ENCODE results near the gene AQP12B. TPM values are rescaled to one million over a fixed set of nuclear protein-coding genes. Genes with fewer than 3 reads are reported as not detected.
"Not testable (repeated sequence)": the region's sequence is repeated elsewhere in the genome, so short reads cannot be mapped to it uniquely, and the experiment has no call there.

The AQP12B gene
- total RNA-seq, 2 experiments from 2014 or later = not detected

GRCh38 chr2:240691631-240692420 is 9.1 kb upstream of the AQP12B start, which contains the start of gene AQP12A:
AQP12A (plus strand) TSS chr2:240691866; CDS start chr2:240691914, 48 bp downstream.
- H3K9me3 Mint-ChIP-seq, POLR2A ChIA-PET, H3K4me3 Mint-ChIP-seq: not testable (repeated sequence)

GRCh38 chr2:240691075-240691427 is 8.4 kb upstream of the AQP12B start:
- H3K4me1 Mint-ChIP-seq (ENCODE audit: low read depth); H3K9me3 Mint-ChIP-seq; DNase-seq; H3K4me3 Mint-ChIP-seq; H3K27ac Mint-ChIP-seq; POLR2A ChIA-PET; H3K27me3 Mint-ChIP-seq; intact Hi-C loops (cut with micrococcal nuclease); CTCF ChIA-PET; H3K36me3 Mint-ChIP-seq: not testable (repeated sequence)

More at GRCh38 chr2:240691631-240692420, 9.1 kb upstream of the AQP12B start, which contains the start of gene AQP12A:
- H3K27ac Mint-ChIP-seq; DNase-seq; H3K27me3 Mint-ChIP-seq; H3K36me3 Mint-ChIP-seq; CTCF ChIA-PET; intact Hi-C loops (cut with micrococcal nuclease); H3K4me1 Mint-ChIP-seq (ENCODE audit: low read depth): not testable (repeated sequence)

DNA sequence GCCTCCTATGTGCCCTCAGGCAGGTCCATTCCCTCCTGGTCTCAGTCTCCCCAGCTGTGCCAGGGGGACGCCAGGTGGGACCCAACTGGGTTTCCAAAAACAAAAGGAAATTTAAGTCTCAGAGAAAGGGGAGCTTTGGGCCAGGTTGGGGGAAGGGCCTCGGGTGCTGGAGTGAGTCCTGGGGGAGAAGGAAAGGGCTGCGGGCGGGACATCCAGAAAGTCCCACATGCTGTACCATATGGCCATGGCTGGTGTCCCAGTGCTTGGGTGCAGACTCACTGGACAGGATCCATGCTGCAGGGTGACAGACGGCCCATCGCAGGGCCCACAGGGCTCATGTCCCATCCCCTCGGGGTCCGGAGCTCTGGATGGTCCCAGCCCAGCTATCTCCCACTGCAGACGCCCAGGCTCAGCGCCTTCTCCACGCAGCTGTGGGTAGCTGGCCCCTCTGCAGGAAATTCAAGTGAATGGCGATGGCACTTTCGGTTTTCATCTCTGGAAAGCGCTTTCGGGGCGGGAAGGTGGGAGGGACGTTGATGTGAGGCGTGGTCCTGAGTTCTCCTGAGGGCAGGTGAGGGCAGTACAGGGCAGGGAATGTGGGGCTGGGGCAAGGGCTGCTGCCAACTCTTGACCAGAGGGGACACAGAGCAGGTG is 7.9 kb upstream of the AQP12B start:
- DNase-seq; CTCF ChIA-PET; H3K4me3 Mint-ChIP-seq; H3K9me3 Mint-ChIP-seq; H3K4me1 Mint-ChIP-seq (ENCODE audit: low read depth); intact Hi-C loops (cut with micrococcal nuclease); POLR2A ChIA-PET; H3K27me3 Mint-ChIP-seq; H3K27ac Mint-ChIP-seq; H3K36me3 Mint-ChIP-seq: not testable (repeated sequence)

GRCh38 chr2:240689975-240690374 is 7.3 kb upstream of the AQP12B start:
- H3K9me3 Mint-ChIP-seq = no peaks in the 10 kb centered on the region
- H3K4me3 Mint-ChIP-seq = no peak overlapping the region
- no peaks in the 10 kb centered on the region for H3K36me3 Mint-ChIP-seq
- DNase-seq = no peak
- no peak overlapping the region for H3K27ac Mint-ChIP-seq
- H3K4me1 Mint-ChIP-seq (ENCODE audit: low read depth) = peaks cover 2% of the 10 kb centered on the region
- intact Hi-C loops (cut with micrococcal nuclease) = no loop called here
- H3K27me3 Mint-ChIP-seq = no peaks in the 10 kb centered on the region
- ChIA-PET POLR2A (no interaction called here), CTCF (no interaction called here)

DNA sequence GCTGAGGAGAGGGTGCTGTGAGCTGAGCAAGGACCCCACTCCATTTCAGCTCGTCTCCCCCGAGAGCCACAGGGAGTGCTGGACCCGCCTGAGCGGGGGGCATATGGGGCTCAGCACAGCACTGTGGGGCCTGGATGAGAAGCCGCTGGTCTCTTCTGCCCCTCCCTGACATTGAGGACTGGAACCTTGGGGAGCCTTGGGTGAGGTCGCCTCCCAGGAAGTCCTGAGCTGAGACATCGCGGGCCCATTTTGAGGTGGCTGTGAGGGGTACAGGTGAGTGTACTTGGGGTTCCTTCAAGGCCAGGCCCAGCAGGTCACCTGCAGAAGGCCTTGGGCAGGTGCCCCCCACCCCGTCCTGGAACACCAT is 5.9 kb upstream of the AQP12B start:
- Mint-ChIP-seq H3K4me3 (no peak overlapping the region), H3K9me3 (no peaks in the 10 kb centered on the region), H3K27ac (no peak overlapping the region), H3K36me3 (no peaks in the 10 kb centered on the region), H3K27me3 (no peaks in the 10 kb centered on the region), H3K4me1 (ENCODE audit: low read depth) (peaks cover 7% of the 10 kb centered on the region)
- no peak for DNase-seq
- intact Hi-C loops (cut with micrococcal nuclease) = no loop called here
- ChIA-PET CTCF (no interaction called here), POLR2A (no interaction called here)

DNA sequence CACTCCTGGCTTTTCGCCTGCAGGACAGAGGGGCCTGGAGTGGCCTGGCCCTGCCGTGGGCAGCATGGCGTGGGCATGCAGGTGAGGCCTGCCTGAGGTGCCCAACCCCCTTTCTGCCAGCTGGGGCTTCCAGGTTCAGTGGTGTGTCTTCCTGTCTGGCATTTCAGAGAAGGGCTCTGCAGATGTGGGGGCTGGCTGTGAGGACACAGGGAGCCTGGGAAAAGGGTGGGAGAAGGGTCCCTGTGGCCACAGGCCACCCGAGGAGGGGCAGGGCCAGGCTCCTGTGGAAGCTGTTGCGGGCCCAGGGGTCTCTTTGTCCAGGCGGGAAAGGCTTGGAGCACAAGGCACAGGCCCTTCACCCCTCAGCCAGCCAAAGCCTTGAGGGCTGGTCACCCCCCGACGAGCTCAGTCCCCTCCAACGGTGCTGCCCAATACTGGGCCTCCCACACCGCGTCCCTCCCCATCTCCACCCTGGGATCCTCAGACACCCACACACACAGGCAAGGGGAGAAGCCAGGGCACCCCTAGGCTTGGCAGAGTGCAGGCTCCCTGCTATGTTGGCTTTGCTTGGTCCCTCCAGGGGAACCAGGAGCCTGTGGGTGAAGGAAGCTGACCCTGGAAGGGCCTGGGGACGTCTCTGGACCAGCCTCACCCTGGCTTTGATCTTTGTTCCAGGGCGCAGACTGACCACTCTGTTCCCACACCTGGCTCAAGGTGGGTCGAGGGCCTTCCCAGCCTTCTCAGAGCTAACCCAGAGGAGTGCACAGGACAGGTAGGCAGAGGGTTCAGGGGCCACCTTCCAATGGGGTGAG is 5.3 kb upstream of the AQP12B start:
- CTCF ChIA-PET = no interaction called here
- intact Hi-C loops (cut with micrococcal nuclease) = no loop called here
- no peak for DNase-seq
- no peaks in the 10 kb centered on the region for H3K9me3 Mint-ChIP-seq
- POLR2A ChIA-PET = no interaction called here
- H3K27ac Mint-ChIP-seq = no peak overlapping the region
- no peaks in the 10 kb centered on the region for H3K27me3 Mint-ChIP-seq
- H3K4me3 Mint-ChIP-seq = no peak overlapping the region
- H3K4me1 Mint-ChIP-seq (ENCODE audit: low read depth) = peaks cover 8% of the 10 kb centered on the region
- H3K36me3 Mint-ChIP-seq = no peaks in the 10 kb centered on the region

DNA sequence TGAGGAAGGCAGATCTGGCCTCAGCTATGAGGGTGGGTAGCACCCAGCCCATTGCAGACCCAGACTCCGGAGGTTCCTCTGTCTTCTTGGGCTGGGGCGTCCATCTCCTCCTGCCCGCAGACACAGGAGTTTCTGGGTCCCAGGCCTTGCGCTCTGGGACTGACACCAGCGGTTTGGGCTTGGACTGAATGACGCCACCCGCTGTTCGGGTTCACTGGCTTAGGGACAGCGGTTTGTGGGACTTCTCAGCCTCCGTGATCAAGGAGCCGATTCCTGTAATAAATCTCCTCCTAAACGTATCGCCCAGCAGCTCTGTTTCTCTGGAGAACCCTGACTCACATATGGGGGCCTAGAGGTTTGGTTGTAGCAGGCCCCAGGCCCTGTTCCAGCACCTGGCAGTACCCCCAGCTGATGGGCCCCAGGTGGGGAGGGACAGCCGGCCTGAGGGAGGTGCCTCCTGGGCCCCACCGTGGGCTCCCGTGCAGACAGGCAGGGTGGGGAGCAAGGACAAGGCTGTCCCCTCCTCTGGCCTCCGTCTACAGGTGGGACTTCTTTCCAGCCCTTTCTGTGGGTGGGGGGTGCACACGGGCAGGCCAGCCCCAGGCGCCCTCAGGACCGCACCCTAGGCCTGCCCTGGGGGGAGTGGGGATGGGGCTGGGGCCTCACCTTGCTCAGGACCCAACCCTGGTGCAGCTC is 4.5 kb upstream of the AQP12B start:
- ChIA-PET POLR2A (no interaction called here), CTCF (no interaction called here)
- intact Hi-C loops (cut with micrococcal nuclease) = no loop called here
- Mint-ChIP-seq H3K36me3 (no peaks in the 10 kb centered on the region), H3K4me1 (ENCODE audit: low read depth) (peaks cover 8% of the 10 kb centered on the region), H3K27ac (no peak overlapping the region), H3K9me3 (no peaks in the 10 kb centered on the region), H3K27me3 (no peaks in the 10 kb centered on the region), H3K4me3 (no peak overlapping the region)
- no peak for DNase-seq

GRCh38 chr2:240686460-240686859 is 3.8 kb upstream of the AQP12B start:
- H3K27ac Mint-ChIP-seq = no peak overlapping the region

GRCh38 chr2:240685771-240686371 is 3.2 kb upstream of the AQP12B start:
- Mint-ChIP-seq H3K27me3 (no peaks in the 10 kb centered on the region), H3K36me3 (no peaks in the 10 kb centered on the region), H3K27ac (no peak overlapping the region), H3K9me3 (no peaks in the 10 kb centered on the region), H3K4me3 (no peak overlapping the region), H3K4me1 (ENCODE audit: low read depth) (peaks cover 7% of the 10 kb centered on the region)
- intact Hi-C loops (cut with micrococcal nuclease) = no loop called here
- no peak for DNase-seq
- CTCF ChIA-PET = no interaction called here
- POLR2A ChIA-PET = no interaction called here

More at GRCh38 chr2:240686460-240686859, 3.8 kb upstream of the AQP12B start:
- ChIA-PET POLR2A (no interaction called here), CTCF (no interaction called here)
- intact Hi-C loops (cut with micrococcal nuclease) = no loop called here
- DNase-seq = no peak
- no peaks in the 10 kb centered on the region for H3K36me3 Mint-ChIP-seq
- H3K27me3 Mint-ChIP-seq = no peaks in the 10 kb centered on the region
- H3K9me3 Mint-ChIP-seq = no peaks in the 10 kb centered on the region
- H3K4me1 Mint-ChIP-seq (ENCODE audit: low read depth) = peaks cover 8% of the 10 kb centered on the region
- no peak overlapping the region for H3K4me3 Mint-ChIP-seq

DNA sequence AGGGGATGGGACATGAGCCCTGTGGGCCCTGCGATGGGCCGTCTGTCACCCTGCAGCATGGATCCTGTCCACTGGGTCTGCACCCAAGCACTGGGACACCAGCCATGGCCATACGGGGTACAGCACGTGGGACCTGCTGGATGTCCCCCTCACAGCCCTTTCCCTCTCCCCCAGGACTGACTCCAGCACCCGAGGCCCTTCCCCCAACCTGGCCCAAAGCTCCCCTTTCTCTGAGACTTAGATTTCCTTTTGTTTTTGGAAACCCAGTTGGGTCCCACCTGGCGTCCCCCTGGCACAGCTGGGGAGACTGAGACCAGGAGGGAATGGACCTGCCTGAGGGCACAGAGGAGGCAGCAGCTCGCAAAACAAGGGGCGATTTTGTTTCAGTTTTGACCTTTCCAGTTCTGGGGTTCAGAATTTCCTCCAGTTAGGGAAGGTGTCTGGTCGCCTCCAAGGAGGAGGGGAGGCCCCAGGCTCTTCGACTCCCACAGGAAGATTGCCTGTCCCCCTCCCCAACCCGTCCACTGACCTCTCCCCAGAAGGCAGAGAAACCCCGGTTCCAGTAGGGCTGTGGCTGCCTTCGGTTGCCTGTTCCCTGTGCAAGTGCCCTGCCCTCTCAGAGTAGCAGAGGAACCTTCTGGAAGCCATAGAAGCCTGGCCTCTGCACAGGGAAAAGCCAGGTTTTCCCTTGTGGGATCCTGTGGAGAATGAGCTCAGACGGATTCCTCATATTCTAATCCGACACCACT is 1.5 kb upstream of the AQP12B start:
- H3K4me1 Mint-ChIP-seq (ENCODE audit: low read depth); H3K36me3 Mint-ChIP-seq; H3K27ac Mint-ChIP-seq; DNase-seq; intact Hi-C loops (cut with micrococcal nuclease); CTCF ChIA-PET; POLR2A ChIA-PET; H3K9me3 Mint-ChIP-seq; H3K4me3 Mint-ChIP-seq; H3K27me3 Mint-ChIP-seq: not testable (repeated sequence)

DNA sequence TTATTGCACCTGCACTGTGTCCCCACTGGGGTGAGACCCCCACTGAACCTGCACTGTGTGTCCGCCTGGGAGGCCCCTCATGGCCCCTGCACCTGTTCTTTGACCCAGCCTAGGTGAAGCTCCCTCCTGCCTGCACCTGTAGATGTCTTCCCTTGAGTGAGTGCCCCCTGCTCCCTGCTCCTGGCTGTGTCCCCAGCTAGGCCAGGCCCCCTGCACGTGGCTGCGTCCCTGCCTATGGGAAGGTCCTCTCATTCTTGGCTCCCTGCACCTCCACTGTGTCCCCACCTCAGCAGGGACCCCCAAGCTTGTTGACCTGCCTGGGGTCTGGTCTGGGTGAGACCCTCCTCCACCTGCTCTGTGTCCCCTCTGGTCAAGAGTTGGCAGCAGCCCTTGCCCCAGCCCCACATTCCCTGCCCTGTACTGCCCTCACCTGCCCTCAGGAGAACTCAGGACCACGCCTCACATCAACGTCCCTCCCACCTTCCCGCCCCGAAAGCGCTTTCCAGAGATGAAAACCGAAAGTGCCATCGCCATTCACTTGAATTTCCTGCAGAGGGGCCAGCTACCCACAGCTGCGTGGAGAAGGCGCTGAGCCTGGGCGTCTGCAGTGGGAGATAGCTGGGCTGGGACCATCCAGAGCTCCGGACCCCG is 769 bp upstream of the AQP12B start:
- H3K9me3 Mint-ChIP-seq; POLR2A ChIA-PET; H3K27me3 Mint-ChIP-seq; H3K27ac Mint-ChIP-seq; H3K36me3 Mint-ChIP-seq; H3K4me3 Mint-ChIP-seq; intact Hi-C loops (cut with micrococcal nuclease); DNase-seq; H3K4me1 Mint-ChIP-seq (ENCODE audit: low read depth); CTCF ChIA-PET: not testable (repeated sequence)
